Adrenal gland (tissue), 5 donors: ENCODE data around the gene MAPK11.

Experiments
- POLR2A ChIP-seq, 2 donors: fragments of 450-650 bp; IDR thresholded peaks; one replicate each; pipeline ENCODE4 v1.6.1; 2017; ENCODE audit warnings: antibody characterized with exemption in 2 of 2, mild to moderate bottlenecking in 2 of 2, moderate library complexity in 1 of 2
- TF ChIP-seq, protein P1 (sequence below), 6 experiments: fragments of 450-650 bp in 4 of 6; fragments of 200-600 bp in 2 of 6; sonication (generic) in 1 of 6; IDR thresholded peaks; 1 replicate in 5 of 6; 2 replicates in 1 of 6; pipeline versions ENCODE4 v1.5.1 to v1.8.0; 2016 to 2021; ENCODE audit warnings: antibody characterized with exemption in 6 of 6, mild to moderate bottlenecking in 2 of 6, moderate library complexity in 1 of 6
- donor health status: DM: no; HTN: no; CAD: no.

DNA sequence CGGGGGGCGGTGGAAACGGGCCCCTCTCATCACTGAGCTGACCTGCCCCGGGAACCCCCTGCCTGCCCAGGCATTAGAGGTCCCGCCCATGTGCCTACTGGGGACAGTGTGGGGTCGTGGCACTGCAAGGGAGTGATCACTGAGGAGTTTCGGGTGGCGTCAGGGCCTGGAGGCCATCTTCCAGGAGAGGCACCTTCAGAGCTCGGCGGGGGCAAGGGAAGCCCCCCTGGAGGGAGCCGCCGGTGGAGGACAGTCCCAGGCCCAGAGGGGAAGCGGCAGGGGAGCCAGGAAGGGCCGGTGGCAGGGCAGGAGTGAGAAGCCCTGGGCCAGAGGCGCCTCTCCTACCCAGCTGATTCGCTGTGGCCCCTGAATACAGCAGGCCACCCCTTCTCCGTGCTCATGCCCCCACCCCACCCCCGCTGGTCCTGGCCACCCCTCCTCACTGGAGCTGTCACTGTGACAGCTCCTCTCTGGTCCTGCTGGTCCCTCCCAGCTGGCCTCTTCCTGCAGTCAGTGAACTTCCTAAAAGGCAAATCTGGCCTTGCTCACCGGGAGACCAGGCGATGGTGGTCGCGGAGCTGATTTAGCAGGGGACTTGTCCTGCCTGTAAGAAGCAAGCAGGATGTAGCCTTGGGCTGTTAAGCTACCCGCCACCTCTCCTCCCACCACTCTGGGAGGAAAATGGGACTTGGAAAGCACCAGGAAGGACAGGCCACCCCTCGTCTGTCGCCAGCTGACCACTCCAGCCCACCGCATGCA is 2.0 kb upstream of the MAPK11 start:
- TF ChIP-seq, protein P1, sequence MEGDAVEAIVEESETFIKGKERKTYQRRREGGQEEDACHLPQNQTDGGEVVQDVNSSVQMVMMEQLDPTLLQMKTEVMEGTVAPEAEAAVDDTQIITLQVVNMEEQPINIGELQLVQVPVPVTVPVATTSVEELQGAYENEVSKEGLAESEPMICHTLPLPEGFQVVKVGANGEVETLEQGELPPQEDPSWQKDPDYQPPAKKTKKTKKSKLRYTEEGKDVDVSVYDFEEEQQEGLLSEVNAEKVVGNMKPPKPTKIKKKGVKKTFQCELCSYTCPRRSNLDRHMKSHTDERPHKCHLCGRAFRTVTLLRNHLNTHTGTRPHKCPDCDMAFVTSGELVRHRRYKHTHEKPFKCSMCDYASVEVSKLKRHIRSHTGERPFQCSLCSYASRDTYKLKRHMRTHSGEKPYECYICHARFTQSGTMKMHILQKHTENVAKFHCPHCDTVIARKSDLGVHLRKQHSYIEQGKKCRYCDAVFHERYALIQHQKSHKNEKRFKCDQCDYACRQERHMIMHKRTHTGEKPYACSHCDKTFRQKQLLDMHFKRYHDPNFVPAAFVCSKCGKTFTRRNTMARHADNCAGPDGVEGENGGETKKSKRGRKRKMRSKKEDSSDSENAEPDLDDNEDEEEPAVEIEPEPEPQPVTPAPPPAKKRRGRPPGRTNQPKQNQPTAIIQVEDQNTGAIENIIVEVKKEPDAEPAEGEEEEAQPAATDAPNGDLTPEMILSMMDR (IDR thresholded peaks at IDR 0.05), result no peak
- no peak for TF ChIP-seq POLR2A (IDR thresholded peaks at IDR 0.05)
